ENCODE data around the gene PRSS50. TPM values are rescaled to one million over a fixed set of nuclear protein-coding genes. Genes with fewer than 3 reads are reported as not detected.
A peak's percentile ranks its signal among the peaks of the same experiment; 100 is the strongest.

The PRSS50 gene
- total RNA-seq, 5 donors from 2014 or later (not counting 1 experiment from before 2014, with no cell fraction given), result not detected

- Mint-ChIP-seq H3K27me3 (peaks cover 0 to 1% of the 10 kb centered on the region in 2 donors), H3K36me3 (no peaks in the 10 kb centered on the region), H3K4me3 (no peak overlapping the region), H3K27ac (no peak overlapping the region), H3K4me1 (peaks cover 0 to 7% (median 0%) of the 10 kb centered on the region in 3 donors), H3K9me3 (no peaks in the 10 kb centered on the region)
- Histone ChIP-seq H3K4me1 (ENCODE audit: control insufficient read depth in 1 of 2, extremely low read depth in 1 of 2, insufficient read depth in 2 of 2, low read length in 2 of 2) (no peaks in the 10 kb centered on the region), H3K27me3 (replicated peaks in 1 of 2; ENCODE audit: control insufficient read depth in 2 of 2, extremely low read depth in 1 of 2, insufficient read depth in 2 of 2, low read length in 1 of 2) (peaks cover 0 to 17% of the 10 kb centered on the region in 2 experiments), H3K27ac (ENCODE audit: low read length) (no peak overlapping the region), H3K9me3 (no peaks in the 10 kb centered on the region), H3K36me3 (ENCODE audit: control insufficient read depth in 2 of 2, extremely low read depth in 1 of 2, insufficient read depth in 1 of 2, low read length in 1 of 2) (no peaks in the 10 kb centered on the region), H3K4me3 (ENCODE audit: control insufficient read depth in 1 of 2, extremely low read depth in 1 of 2, low read length in 1 of 2) (no peak overlapping the region)
- ATAC-seq (replicated peaks in 1 of 4), result no peak
- CTCF ChIA-PET, result no interaction called here
- DNase-seq, result peak in 1 of 35 experiments; percentile 11
- 78% methylated on average over 7 of the region's 9 CpGs for WGBS (ENCODE audit: insufficient coverage)
- POLR2A ChIA-PET, result no interaction called here
Observed at GRCh38 chr3:46665763-46666452, 51.8 kb downstream of the PRSS50 start.

- H3K36me3 ChIP-seq (ENCODE audit: control insufficient read depth in 2 of 2, extremely low read depth in 1 of 2, insufficient read depth in 1 of 2, low read length in 1 of 2), result no peaks in the 10 kb centered on the region
- Mint-ChIP-seq H3K4me3 (no peak overlapping the region), H3K36me3 (no peaks in the 10 kb centered on the region), H3K27me3 (peaks cover 0 to 1% of the 10 kb centered on the region in 2 donors), H3K4me1 (peaks cover 0 to 7% (median 0%) of the 10 kb centered on the region in 3 donors), H3K27ac (no peak overlapping the region), H3K9me3 (no peaks in the 10 kb centered on the region)
- no peak overlapping the region for H3K27ac ChIP-seq (ENCODE audit: low read length)
- no peaks in the 10 kb centered on the region for H3K4me1 ChIP-seq (ENCODE audit: control insufficient read depth in 1 of 2, extremely low read depth in 1 of 2, insufficient read depth in 2 of 2, low read length in 2 of 2)
- 72% methylated on average over 15 of the region's 23 CpGs for WGBS (ENCODE audit: insufficient coverage)
- no peak overlapping the region for H3K4me3 ChIP-seq (ENCODE audit: control insufficient read depth in 1 of 2, extremely low read depth in 1 of 2, low read length in 1 of 2)
- H3K9me3 ChIP-seq, result no peaks in the 10 kb centered on the region
- peak in 2 of 35 experiments; percentile 7 to 10 for DNase-seq
- peaks cover 0 to 24% of the 10 kb centered on the region in 2 experiments for H3K27me3 ChIP-seq (replicated peaks in 1 of 2; ENCODE audit: control insufficient read depth in 2 of 2, extremely low read depth in 1 of 2, insufficient read depth in 2 of 2, low read length in 1 of 2)
- ChIA-PET POLR2A (no interaction called here), CTCF (no interaction called here)
- no peak for ATAC-seq (replicated peaks in 1 of 4)
Observed at GRCh38 chr3:46664971-46665762, 52.5 kb downstream of the PRSS50 start.

GRCh38 chr3:46664188-46664970 lies 53.3 kb downstream of the PRSS50 start:
- POLR2A ChIA-PET, result no interaction called here
- ATAC-seq (replicated peaks in 1 of 4) (no peak), DNase-seq (peak in 2 of 35 experiments; percentile 10 to 11)
- Mint-ChIP-seq H3K36me3 (no peaks in the 10 kb centered on the region), H3K4me1 (peaks cover 0 to 7% (median 0%) of the 10 kb centered on the region in 3 donors), H3K27me3 (peaks cover 1 to 3% of the 10 kb centered on the region in 2 donors), H3K27ac (no peak overlapping the region), H3K9me3 (no peaks in the 10 kb centered on the region), H3K4me3 (no peak overlapping the region)
- CTCF ChIA-PET, result interaction anchor here in 1 of 2 donors (0.5 kb wide), 1 partner anchor 163 kb away, joined by 5 read pairs; no protein-coding TSS in a partner anchor
- Histone ChIP-seq H3K4me1 (ENCODE audit: control insufficient read depth in 1 of 2, extremely low read depth in 1 of 2, insufficient read depth in 2 of 2, low read length in 2 of 2) (no peaks in the 10 kb centered on the region), H3K27me3 (replicated peaks in 1 of 2; ENCODE audit: control insufficient read depth in 2 of 2, extremely low read depth in 1 of 2, insufficient read depth in 2 of 2, low read length in 1 of 2) (peaks cover 0 to 26% of the 10 kb centered on the region in 2 experiments), H3K27ac (ENCODE audit: low read length) (no peak overlapping the region), H3K9me3 (no peaks in the 10 kb centered on the region), H3K36me3 (ENCODE audit: control insufficient read depth in 2 of 2, extremely low read depth in 1 of 2, insufficient read depth in 1 of 2, low read length in 1 of 2) (no peaks in the 10 kb centered on the region), H3K4me3 (ENCODE audit: control insufficient read depth in 1 of 2, extremely low read depth in 1 of 2, low read length in 1 of 2) (no peak overlapping the region)
- 80% methylated on average over 6 of the region's 6 CpGs for WGBS (ENCODE audit: insufficient coverage)

- no peaks in the 10 kb centered on the region for H3K9me3 Mint-ChIP-seq
- H3K4me3 Mint-ChIP-seq, result no peak overlapping the region
- no peaks in the 10 kb centered on the region for H3K36me3 Mint-ChIP-seq
- Histone ChIP-seq H3K4me1 (ENCODE audit: control insufficient read depth in 1 of 2, extremely low read depth in 1 of 2, insufficient read depth in 2 of 2, low read length in 2 of 2) (no peaks in the 10 kb centered on the region), H3K27me3 (replicated peaks in 1 of 2; ENCODE audit: control insufficient read depth in 2 of 2, extremely low read depth in 1 of 2, insufficient read depth in 2 of 2, low read length in 1 of 2) (peaks cover 0 to 26% of the 10 kb centered on the region in 2 experiments), H3K27ac (ENCODE audit: low read length) (no peak overlapping the region), H3K36me3 (ENCODE audit: control insufficient read depth in 2 of 2, extremely low read depth in 1 of 2, insufficient read depth in 1 of 2, low read length in 1 of 2) (no peaks in the 10 kb centered on the region), H3K9me3 (no peaks in the 10 kb centered on the region), H3K4me3 (ENCODE audit: control insufficient read depth in 1 of 2, extremely low read depth in 1 of 2, low read length in 1 of 2) (no peak overlapping the region)
- 69% methylated on average over 8 of the region's 8 CpGs for WGBS (ENCODE audit: insufficient coverage)
- no peak for ATAC-seq (replicated peaks in 1 of 4)
- no peak overlapping the region for H3K27ac Mint-ChIP-seq
- peaks cover 1 to 4% of the 10 kb centered on the region in 2 donors for H3K27me3 Mint-ChIP-seq
- DNase-seq, result peak in 2 of 35 experiments; percentile 5 to 16
- POLR2A ChIA-PET, result no interaction called here
- peaks cover 0 to 7% (median 0%) of the 10 kb centered on the region in 3 donors for H3K4me1 Mint-ChIP-seq
- CTCF ChIA-PET, result interaction anchor here in 1 of 2 donors (0.5 kb wide), 1 partner anchor 164 kb away, joined by 5 read pairs; no protein-coding TSS in a partner anchor
Observed at GRCh38 chr3:46663591-46664135, 54.0 kb downstream of the PRSS50 start.

- CTCF ChIA-PET, result no interaction called here
- DNase-seq (no peak), ATAC-seq (replicated peaks in 1 of 4) (no peak)
- POLR2A ChIA-PET, result no interaction called here
- Mint-ChIP-seq H3K9me3 (no peaks in the 10 kb centered on the region), H3K4me1 (peaks cover 0 to 7% (median 0%) of the 10 kb centered on the region in 3 donors), H3K27ac (no peak overlapping the region), H3K4me3 (no peak overlapping the region), H3K36me3 (no peaks in the 10 kb centered on the region), H3K27me3 (peaks cover 1 to 4% of the 10 kb centered on the region in 2 donors)
- 84% methylated on average over 14 of the region's 17 CpGs for WGBS (ENCODE audit: insufficient coverage)
- Histone ChIP-seq H3K27me3 (replicated peaks in 1 of 2; ENCODE audit: control insufficient read depth in 2 of 2, extremely low read depth in 1 of 2, insufficient read depth in 2 of 2, low read length in 1 of 2) (peaks cover 0 to 26% of the 10 kb centered on the region in 2 experiments), H3K36me3 (ENCODE audit: control insufficient read depth in 2 of 2, extremely low read depth in 1 of 2, insufficient read depth in 1 of 2, low read length in 1 of 2) (no peaks in the 10 kb centered on the region), H3K27ac (ENCODE audit: low read length) (no peak overlapping the region), H3K4me1 (ENCODE audit: control insufficient read depth in 1 of 2, extremely low read depth in 1 of 2, insufficient read depth in 2 of 2, low read length in 2 of 2) (no peaks in the 10 kb centered on the region), H3K4me3 (ENCODE audit: control insufficient read depth in 1 of 2, extremely low read depth in 1 of 2, low read length in 1 of 2) (no peak overlapping the region), H3K9me3 (no peaks in the 10 kb centered on the region)
Observed at GRCh38 chr3:46662771-46663551, 54.7 kb downstream of the PRSS50 start.
